ENCODE results near the gene CCNC. TPM values are rescaled to one million over a fixed set of nuclear protein-coding genes. Genes with fewer than 3 reads are reported as not detected.

The CCNC gene
- total RNA-seq, 1 experiment from 2014 or later, result 93.1 TPM

- no peak for ATAC-seq
- no peak overlapping the region for H3K4me3 Mint-ChIP-seq
- H3K36me3 Mint-ChIP-seq, result no peaks in the 10 kb centered on the region
- H3K27me3 Mint-ChIP-seq (ENCODE audit: low read depth), result peaks cover 99% of the 10 kb centered on the region
- no peaks in the 10 kb centered on the region for H3K9me3 Mint-ChIP-seq
- DNase-seq (ENCODE audit: low spot score), result no peak
- CTCF ChIA-PET, result no interaction called here
- H3K27ac Mint-ChIP-seq, result no peak overlapping the region
- POLR2A ChIA-PET, result no interaction called here
- H3K4me1 Mint-ChIP-seq, result peaks cover 64% of the 10 kb centered on the region
- TF ChIP-seq NFE2L1 (CRISPR knock-in tag; IDR thresholded peaks at IDR 0.05) (no peak), SMAD3 (CRISPR knock-in tag; IDR thresholded peaks at IDR 0.05; ENCODE audit: borderline replicate concordance) (no peak), IRF2 (CRISPR knock-in tag; IDR thresholded peaks at IDR 0.05; ENCODE audit: borderline replicate concordance, low read depth) (no peak), FOXP1 (CRISPR knock-in tag; IDR thresholded peaks at IDR 0.05; ENCODE audit: borderline replicate concordance) (no peak), CREB1 (CRISPR knock-in tag; IDR thresholded peaks at IDR 0.05) (no peak), NR2C2 (CRISPR knock-in tag; IDR thresholded peaks at IDR 0.05) (no peak), RELA (CRISPR knock-in tag; IDR thresholded peaks at IDR 0.05; ENCODE audit: borderline replicate concordance) (no peak)
Measured at GRCh38 chr6:99611148-99611547, 42.7 kb upstream of the CCNC start.

GRCh38 chr6:99609905-99610489, 41.5 kb upstream of the CCNC start:
- Mint-ChIP-seq H3K27ac (no peak overlapping the region), H3K4me1 (peaks cover 72% of the 10 kb centered on the region), H3K36me3 (no peaks in the 10 kb centered on the region), H3K27me3 (ENCODE audit: low read depth) (peaks cover 99% of the 10 kb centered on the region), H3K4me3 (no peak overlapping the region), H3K9me3 (no peaks in the 10 kb centered on the region)
- CTCF ChIA-PET, result no interaction called here
- ATAC-seq (no peak), DNase-seq (ENCODE audit: low spot score) (no peak)
- no peak for TF ChIP-seq NR1H2 (CRISPR knock-in tag; IDR thresholded peaks at IDR 0.05)
- TF ChIP-seq, protein P1, sequence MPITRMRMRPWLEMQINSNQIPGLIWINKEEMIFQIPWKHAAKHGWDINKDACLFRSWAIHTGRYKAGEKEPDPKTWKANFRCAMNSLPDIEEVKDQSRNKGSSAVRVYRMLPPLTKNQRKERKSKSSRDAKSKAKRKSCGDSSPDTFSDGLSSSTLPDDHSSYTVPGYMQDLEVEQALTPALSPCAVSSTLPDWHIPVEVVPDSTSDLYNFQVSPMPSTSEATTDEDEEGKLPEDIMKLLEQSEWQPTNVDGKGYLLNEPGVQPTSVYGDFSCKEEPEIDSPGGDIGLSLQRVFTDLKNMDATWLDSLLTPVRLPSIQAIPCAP (CRISPR knock-in tag; IDR thresholded peaks at IDR 0.05), result no peak
- POLR2A ChIA-PET, result interaction anchor here (0.6 kb wide), 1 partner anchor 9 kb away, joined by 3 read pairs; no protein-coding TSS in a partner anchor

- H3K4me3 Mint-ChIP-seq, result peak overlapping the region; percentile 31; the same call in 1 of the 2 replicates
- H3K27me3 Mint-ChIP-seq (ENCODE audit: low read depth), result peaks cover 99% of the 10 kb centered on the region
- no peak for ATAC-seq
- peaks cover 77% of the 10 kb centered on the region for H3K4me1 Mint-ChIP-seq
- no peak overlapping the region for H3K27ac Mint-ChIP-seq
- TF ChIP-seq, protein P2, sequence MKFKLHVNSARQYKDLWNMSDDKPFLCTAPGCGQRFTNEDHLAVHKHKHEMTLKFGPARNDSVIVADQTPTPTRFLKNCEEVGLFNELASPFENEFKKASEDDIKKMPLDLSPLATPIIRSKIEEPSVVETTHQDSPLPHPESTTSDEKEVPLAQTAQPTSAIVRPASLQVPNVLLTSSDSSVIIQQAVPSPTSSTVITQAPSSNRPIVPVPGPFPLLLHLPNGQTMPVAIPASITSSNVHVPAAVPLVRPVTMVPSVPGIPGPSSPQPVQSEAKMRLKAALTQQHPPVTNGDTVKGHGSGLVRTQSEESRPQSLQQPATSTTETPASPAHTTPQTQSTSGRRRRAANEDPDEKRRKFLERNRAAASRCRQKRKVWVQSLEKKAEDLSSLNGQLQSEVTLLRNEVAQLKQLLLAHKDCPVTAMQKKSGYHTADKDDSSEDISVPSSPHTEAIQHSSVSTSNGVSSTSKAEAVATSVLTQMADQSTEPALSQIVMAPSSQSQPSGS (CRISPR knock-in tag; IDR thresholded peaks at IDR 0.05; ENCODE audit: borderline replicate concordance, low read depth), result no peak
- TF ChIP-seq, protein P3, sequence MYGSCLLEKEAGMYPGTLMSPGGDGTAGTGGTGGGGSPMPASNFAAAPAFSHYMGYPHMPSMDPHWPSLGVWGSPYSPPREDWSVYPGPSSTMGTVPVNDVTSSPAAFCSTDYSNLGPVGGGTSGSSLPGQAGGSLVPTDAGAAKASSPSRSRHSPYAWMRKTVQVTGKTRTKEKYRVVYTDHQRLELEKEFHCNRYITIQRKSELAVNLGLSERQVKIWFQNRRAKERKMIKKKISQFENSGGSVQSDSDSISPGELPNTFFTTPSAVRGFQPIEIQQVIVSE (CRISPR knock-in tag; IDR thresholded peaks at IDR 0.05; ENCODE audit: borderline replicate concordance), result no peak
- no peak for TF ChIP-seq HMGA2 (CRISPR knock-in tag; IDR thresholded peaks at IDR 0.05)
- no peak for TF ChIP-seq SMAD4 (CRISPR knock-in tag; IDR thresholded peaks at IDR 0.05)
- no peak for TF ChIP-seq JUN (CRISPR knock-in tag; IDR thresholded peaks at IDR 0.05)
- no peak for TF ChIP-seq SMAD3 (CRISPR knock-in tag; IDR thresholded peaks at IDR 0.05; ENCODE audit: borderline replicate concordance)
- no peak for TF ChIP-seq ZNF423 (CRISPR knock-in tag; IDR thresholded peaks at IDR 0.05)
- no peak for TF ChIP-seq MYBL2 (CRISPR knock-in tag; IDR thresholded peaks at IDR 0.05)
- TF ChIP-seq RELA (CRISPR knock-in tag; IDR thresholded peaks at IDR 0.05; ENCODE audit: borderline replicate concordance), result no peak
- TF ChIP-seq ZBTB21 (CRISPR knock-in tag; IDR thresholded peaks at IDR 0.05; ENCODE audit: borderline replicate concordance), result no peak
- no peak for TF ChIP-seq ZNF671 (CRISPR knock-in tag; IDR thresholded peaks at IDR 0.05)
- TF ChIP-seq SOX15 (CRISPR knock-in tag; IDR thresholded peaks at IDR 0.05), result no peak
- TF ChIP-seq, protein P4, sequence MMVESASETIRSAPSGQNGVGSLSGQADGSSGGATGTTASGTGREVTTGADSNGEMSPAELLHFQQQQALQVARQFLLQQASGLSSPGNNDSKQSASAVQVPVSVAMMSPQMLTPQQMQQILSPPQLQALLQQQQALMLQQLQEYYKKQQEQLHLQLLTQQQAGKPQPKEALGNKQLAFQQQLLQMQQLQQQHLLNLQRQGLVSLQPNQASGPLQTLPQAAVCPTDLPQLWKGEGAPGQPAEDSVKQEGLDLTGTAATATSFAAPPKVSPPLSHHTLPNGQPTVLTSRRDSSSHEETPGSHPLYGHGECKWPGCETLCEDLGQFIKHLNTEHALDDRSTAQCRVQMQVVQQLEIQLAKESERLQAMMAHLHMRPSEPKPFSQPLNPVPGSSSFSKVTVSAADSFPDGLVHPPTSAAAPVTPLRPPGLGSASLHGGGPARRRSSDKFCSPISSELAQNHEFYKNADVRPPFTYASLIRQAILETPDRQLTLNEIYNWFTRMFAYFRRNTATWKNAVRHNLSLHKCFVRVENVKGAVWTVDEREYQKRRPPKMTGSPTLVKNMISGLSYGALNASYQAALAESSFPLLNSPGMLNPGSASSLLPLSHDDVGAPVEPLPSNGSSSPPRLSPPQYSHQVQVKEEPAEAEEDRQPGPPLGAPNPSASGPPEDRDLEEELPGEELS (CRISPR knock-in tag; IDR thresholded peaks at IDR 0.05), result no peak
- no peak for TF ChIP-seq TEAD4 (CRISPR knock-in tag; IDR thresholded peaks at IDR 0.05)
- no peak for TF ChIP-seq OVOL2 (CRISPR knock-in tag; IDR thresholded peaks at IDR 0.05; ENCODE audit: borderline replicate concordance)
- no peaks in the 10 kb centered on the region for H3K36me3 Mint-ChIP-seq
- no peaks in the 10 kb centered on the region for H3K9me3 Mint-ChIP-seq
- CTCF ChIA-PET, result interaction anchor here (0.8 to 2.6 kb wide), 4 partner anchors 18 to 141 kb away, joined by 3 to 12 read pairs (median 3); no protein-coding TSS in a partner anchor
- no peak for DNase-seq (ENCODE audit: low spot score)
- POLR2A ChIA-PET, result interaction anchor here (0.6 to 1.8 kb wide), 4 partner anchors 20 to 215 kb away, joined by 3 to 5 read pairs (median 3); partner anchors contain the start of genes CCNC and COQ3
Measured at GRCh38 chr6:99608886-99609482, 40.5 kb upstream of the CCNC start.
